Activated naive CD4-positive, alpha-beta T cell treated with anti-CD3 and anti-CD28 coated beads, Interleukin-2, amount 50 U/mL, for 72 hours (primary cell): ENCODE data around the gene SH2D1B. TPM values are rescaled to one million over a fixed set of nuclear protein-coding genes. Genes with fewer than 3 reads are reported as not detected.
A peak's percentile ranks its signal among the peaks of the same experiment; 100 is the strongest.
"Not testable (repeated sequence)": the region's sequence is repeated elsewhere in the genome, so short reads cannot be mapped to it uniquely, and the experiment has no call there.

Source experiments
- ATAC-seq, 2 donors: fragments of 150-1000 bp; cut with Tn5 transposase; 2 replicates each; pipeline ENCODE4 v1.10.0; 2021; ENCODE audit warnings: mild to moderate bottlenecking in 2 of 2, moderate library complexity in 2 of 2
- DNase-seq, 2 donors: peaks; one replicate each; pipeline ENCODE4 v3.0.0; 2021 to 2022; ENCODE audit warnings: low spot score in 2 of 2
- H3K27ac Mint-ChIP-seq, 2 donors: one replicate each; pipeline ENCODE4 v1.8.0; 2022; ENCODE audit warnings: mild to moderate bottlenecking in 2 of 2, mixed read lengths in 2 of 2
- H3K36me3 Mint-ChIP-seq, 2 donors: one replicate each; pipeline ENCODE4 v1.8.0; 2022; ENCODE audit warnings: mixed read lengths in 2 of 2
- H3K9me3 Mint-ChIP-seq, 2 donors: one replicate each; pipeline ENCODE4 v1.8.0; 2022; ENCODE audit warnings: mixed read lengths in 2 of 2
- total RNA-seq, 2 donors: library from RNA; stranded (reverse); gene quantifications; one replicate each; pipeline ENCODE4 v1.2.3, GENCODE V29; 2022

Gene SH2D1B, protein sequence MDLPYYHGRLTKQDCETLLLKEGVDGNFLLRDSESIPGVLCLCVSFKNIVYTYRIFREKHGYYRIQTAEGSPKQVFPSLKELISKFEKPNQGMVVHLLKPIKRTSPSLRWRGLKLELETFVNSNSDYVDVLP
- total RNA-seq: under 1 TPM in 1 of 2 donors, not detected in 1; 0.18 TPM

- no peak within 1 kb of the TSS for H3K27ac Mint-ChIP-seq
- no peaks in the 10 kb centered on the region for H3K36me3 Mint-ChIP-seq
- ATAC-seq: no peak
- no peak for DNase-seq
- no peaks in the 10 kb centered on the region for H3K9me3 Mint-ChIP-seq
These were observed at the start of gene SH2D1B for GRCh38 chr1:162412002-162412401. TSS of gene SH2D1B (minus strand) at chr1:162412136. CDS start at chr1:162412016, 120 bp downstream.

DNA sequence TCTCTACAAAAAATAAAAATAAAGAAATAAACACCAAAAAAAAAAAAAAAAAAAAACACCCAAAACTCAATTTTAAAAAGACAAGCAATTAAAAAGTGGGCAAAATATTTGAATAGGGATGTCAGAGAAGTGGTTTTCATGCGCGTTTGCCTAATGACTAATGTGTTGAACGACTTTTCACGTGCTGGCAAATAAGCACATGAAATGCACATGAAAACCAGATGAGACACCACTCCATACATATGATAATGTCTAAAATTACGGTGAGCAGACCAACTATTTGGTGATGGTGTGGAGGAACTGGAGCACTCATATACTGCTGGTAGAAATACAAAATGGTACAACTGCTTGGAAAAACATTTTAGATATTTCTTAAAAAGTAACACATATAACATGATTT is 46.3 kb upstream of the SH2D1B start:
- H3K36me3 Mint-ChIP-seq: no peaks in the 10 kb centered on the region
- ATAC-seq (no peak), DNase-seq (no peak)
- H3K9me3 Mint-ChIP-seq: no peaks in the 10 kb centered on the region
- no peak overlapping the region for H3K27ac Mint-ChIP-seq

DNA sequence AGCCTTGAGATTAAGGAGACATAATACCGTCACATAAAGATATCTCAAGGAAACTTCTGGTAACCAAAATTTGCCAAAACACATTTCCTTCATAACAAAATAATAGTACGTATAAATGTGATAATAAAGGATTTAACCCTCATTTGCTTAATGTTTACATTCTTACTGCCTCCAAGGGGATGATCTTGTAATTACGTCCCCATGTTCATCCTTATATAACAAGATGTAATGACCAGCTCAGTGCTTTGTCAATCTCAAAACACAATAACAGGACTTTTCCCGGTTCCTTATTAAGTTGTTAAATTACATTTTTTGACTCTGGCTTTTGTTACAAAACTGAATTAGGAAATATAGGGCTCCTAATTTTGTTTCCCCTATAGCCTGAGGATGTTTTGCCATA is 44.4 kb upstream of the SH2D1B start:
- no peak for ATAC-seq
- Mint-ChIP-seq H3K9me3 (no peaks in the 10 kb centered on the region), H3K27ac (no peak overlapping the region), H3K36me3 (no peaks in the 10 kb centered on the region)
- no peak for DNase-seq

- not testable (repeated sequence) for ATAC-seq, DNase-seq, H3K36me3 Mint-ChIP-seq, H3K9me3 Mint-ChIP-seq, H3K27ac Mint-ChIP-seq
These were observed 42.4 kb upstream of the SH2D1B start for GRCh38 chr1:162454361-162454760.

DNA sequence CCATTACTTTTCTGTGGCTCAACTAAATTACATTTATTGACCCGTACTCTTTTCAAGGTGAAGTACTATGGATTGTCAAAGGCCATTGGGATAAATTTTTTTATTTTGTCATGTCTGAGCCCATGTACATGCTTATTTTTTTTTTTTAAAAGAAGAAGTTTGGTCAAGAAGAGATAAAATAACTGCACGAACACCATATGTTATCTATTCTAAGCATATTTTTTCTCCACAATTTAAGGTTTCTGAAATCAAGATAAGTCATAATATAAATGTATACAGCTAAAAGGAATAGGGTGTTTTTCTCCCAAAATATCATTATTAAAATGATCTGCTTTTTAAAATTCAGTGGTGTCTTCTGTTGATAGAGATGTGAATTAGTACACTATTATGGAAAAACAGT is 35.0 kb upstream of the SH2D1B start:
- no peak for DNase-seq
- H3K9me3 Mint-ChIP-seq: no peaks in the 10 kb centered on the region
- H3K27ac Mint-ChIP-seq: no peak overlapping the region
- ATAC-seq: no peak
- H3K36me3 Mint-ChIP-seq: no peaks in the 10 kb centered on the region

DNA sequence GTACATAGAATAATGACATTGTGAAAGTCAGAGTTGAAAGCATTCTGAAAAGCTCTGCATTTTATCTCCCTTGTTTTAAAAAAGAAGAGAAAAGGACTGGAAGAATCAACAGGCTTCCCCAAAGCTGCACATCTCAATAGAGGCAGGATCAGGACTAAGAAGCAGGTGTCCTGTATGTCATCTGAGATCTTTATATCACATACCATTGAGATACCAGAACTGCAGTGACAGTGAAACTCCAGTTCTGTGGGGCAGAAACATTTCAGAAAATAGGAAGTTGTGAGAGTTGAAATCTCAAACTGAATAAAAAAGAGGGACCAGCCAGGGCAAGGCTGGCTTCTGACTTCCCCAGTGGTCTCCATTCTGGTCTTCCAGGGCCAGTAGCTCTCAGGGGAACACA is 33.0 kb upstream of the SH2D1B start:
- Mint-ChIP-seq H3K27ac (no peak overlapping the region), H3K9me3 (no peaks in the 10 kb centered on the region), H3K36me3 (no peaks in the 10 kb centered on the region)
- no peak for DNase-seq
- ATAC-seq: no peak

DNA sequence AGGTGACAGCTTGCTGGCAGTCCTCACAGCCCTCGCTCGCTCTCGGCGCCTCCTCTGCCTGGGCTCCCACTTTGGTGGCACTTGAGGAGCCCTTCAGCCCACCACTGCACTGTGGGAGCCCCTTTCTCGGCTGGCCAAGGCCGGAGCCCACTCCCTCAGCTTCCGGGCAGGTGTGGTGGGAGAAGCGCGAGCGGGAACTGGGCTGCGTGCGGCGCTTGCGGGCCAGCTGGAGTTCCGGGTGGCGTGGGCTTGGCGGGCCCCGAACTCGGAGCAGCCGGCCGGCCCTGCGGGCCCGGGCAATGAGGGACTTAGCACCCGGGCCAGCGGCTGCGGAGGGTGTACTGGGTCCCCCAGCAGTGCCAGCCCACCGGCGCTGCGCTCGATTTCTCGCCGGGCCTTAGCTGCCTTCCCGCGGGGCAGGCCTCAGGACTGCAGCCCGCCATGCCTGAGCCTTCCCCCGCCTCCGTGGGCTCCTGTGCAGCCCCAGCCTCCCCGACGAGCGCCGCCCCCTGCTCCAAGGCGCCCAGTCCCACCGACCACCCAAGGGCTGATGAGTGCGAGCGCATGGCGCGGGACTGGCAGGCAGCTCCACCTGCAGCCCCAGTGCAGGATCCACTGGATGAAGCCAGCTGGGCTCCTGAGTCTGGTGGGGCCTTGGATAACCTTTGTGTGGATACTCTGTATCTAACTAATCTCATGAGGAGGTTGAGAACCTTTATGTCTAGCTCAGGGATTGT is 21.2 kb upstream of the SH2D1B start:
- ATAC-seq, H3K27ac Mint-ChIP-seq, DNase-seq, H3K36me3 Mint-ChIP-seq, H3K9me3 Mint-ChIP-seq: not testable (repeated sequence)

GRCh38 chr1:162430583-162430982 is 18.6 kb upstream of the SH2D1B start:
- no peak overlapping the region for H3K27ac Mint-ChIP-seq
- DNase-seq (no peak), ATAC-seq (no peak)
- H3K9me3 Mint-ChIP-seq: no peaks in the 10 kb centered on the region
- H3K36me3 Mint-ChIP-seq: no peaks in the 10 kb centered on the region

DNA sequence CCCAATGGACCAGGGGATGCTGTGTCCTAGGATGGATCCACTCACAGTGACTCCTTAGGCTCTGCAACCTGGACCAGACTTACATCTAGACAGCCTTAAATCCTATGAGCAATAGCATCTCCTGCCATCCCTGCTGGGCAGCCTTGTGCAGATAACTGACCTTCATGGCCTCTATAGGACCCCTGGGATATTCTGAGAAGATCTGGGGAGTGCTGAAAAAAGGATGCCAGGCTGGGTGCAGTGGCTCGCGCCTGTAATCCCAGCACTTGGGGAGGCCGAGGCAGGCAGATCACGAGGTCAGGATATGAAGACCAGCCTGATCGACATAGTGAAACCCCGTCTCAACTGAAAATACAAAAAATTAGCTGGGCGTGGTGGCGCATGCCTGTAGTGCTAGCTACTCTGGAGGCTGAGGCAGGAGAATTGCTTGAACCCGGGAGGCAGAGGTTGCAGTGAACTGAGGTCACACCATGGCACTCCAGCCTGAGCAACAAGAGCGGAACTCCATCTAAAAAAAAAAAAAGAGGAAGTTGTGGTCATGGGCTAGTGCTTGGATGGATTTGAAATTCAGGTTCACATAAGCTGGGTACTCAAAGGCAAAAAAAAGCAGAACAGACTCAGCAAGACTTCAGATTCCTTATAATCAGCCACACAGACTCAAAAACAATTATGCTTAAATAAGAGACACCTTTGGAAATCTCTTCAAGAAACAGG is 10.9 kb upstream of the SH2D1B start:
- ATAC-seq: no peak
- DNase-seq: no peak
- H3K27ac Mint-ChIP-seq: no peak overlapping the region
- no peaks in the 10 kb centered on the region for H3K9me3 Mint-ChIP-seq
- H3K36me3 Mint-ChIP-seq: no peaks in the 10 kb centered on the region

- ATAC-seq: no peak
These were observed 9.6 kb upstream of the SH2D1B start for GRCh38 chr1:162421258-162422164.

DNA sequence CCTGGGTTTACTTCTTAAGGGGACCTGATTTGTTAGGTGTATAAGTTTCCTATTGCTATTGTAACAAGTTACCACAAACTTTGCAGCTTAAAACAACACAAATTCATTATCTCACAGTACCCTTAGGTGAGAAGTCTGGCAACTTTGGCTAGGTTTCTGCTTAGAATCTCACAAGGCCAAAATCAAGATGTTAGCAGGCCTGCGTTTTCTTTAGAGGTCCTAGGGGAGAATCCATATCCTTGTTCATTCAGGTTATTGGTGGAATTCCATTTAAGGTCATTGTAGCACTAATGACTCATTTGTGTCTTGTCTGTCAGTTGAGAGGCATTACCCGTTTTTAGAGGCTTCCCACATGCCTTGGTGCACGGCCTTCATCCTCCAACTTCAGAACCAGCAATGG is 8.2 kb upstream of the SH2D1B start:
- DNase-seq: no peak
- peak overlapping the region in 1 of 2 donors; percentile 4 for H3K27ac Mint-ChIP-seq
- H3K36me3 Mint-ChIP-seq: no peaks in the 10 kb centered on the region
- no peak for ATAC-seq
- H3K9me3 Mint-ChIP-seq: no peaks in the 10 kb centered on the region

More at GRCh38 chr1:162421258-162422164, 9.6 kb upstream of the SH2D1B start:
- H3K9me3 Mint-ChIP-seq: no peaks in the 10 kb centered on the region
- no peak for DNase-seq
- H3K36me3 Mint-ChIP-seq: no peaks in the 10 kb centered on the region
- no peak overlapping the region for H3K27ac Mint-ChIP-seq

DNA sequence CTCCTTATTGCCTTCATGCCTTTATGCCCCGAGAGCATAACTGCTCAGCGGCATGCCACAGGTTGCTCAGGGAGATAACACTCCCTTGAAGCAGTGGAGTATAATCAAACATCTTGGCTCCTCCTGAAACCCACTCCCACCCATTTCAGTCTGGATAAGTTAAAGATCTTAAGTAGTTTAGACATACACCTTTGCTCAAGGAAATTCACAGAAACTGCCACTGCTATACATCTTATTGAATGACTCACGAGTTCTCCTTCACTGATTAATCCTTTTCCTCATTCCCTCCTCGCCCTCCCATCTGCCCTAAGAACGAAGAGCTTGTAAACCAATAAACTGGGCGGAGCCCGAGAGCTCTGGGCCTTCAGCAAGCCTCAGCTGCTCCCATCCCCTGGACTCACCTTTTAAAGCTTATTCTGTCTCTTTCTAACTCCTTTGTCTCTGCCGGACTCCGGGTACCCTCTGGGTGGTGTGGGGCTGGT is 7.6 kb upstream of the SH2D1B start:
- H3K36me3 Mint-ChIP-seq, ATAC-seq, H3K9me3 Mint-ChIP-seq, H3K27ac Mint-ChIP-seq, DNase-seq: not testable (repeated sequence)

DNA sequence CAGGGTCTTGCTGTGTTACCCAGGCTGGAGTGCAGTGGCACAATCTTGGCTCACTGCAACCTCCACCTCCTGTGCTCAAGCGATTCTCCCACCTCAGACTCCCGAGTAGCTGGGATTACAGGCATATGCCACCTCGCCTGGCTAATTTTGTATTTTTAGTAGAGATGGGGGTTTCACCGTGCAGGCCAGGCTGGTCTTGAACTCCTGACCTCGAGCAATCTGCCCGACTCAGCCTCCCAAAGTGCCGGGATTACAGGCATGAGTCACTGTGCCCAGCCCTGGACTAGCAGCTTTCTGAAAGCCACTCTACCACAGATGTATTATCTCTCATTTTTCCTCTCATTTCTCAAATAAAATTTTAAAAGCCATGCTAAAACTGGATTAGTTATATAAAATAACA is 6.6 kb upstream of the SH2D1B start:
- not testable (repeated sequence) for H3K27ac Mint-ChIP-seq, DNase-seq, ATAC-seq, H3K36me3 Mint-ChIP-seq, H3K9me3 Mint-ChIP-seq

DNA sequence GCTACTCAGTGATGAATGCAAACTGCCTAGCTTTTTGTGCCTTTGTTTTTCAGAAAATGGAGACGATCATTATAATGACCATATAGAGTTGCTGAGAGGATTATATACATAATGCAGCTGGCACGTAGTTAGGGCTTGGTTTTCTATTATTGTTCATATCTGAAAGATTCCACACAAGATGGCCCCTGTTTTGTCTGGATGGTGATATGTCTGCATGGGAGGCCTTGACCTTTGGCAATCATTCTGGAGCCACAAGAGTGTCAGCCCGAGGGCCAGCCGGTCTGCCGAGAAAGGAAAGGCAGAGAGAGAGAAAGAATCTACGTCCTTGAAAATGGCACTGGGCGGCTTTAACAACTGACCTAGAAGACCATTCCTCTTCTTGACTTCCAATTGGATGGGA is 5.7 kb upstream of the SH2D1B start:
- H3K36me3 Mint-ChIP-seq: no peaks in the 10 kb centered on the region
- ATAC-seq: no peak
- DNase-seq: no peak
- H3K9me3 Mint-ChIP-seq: no peaks in the 10 kb centered on the region
- H3K27ac Mint-ChIP-seq: no peak overlapping the region

GRCh38 chr1:162416909-162417308 is 5.0 kb upstream of the SH2D1B start:
- H3K27ac Mint-ChIP-seq: no peak overlapping the region
- no peaks in the 10 kb centered on the region for H3K9me3 Mint-ChIP-seq
- no peaks in the 10 kb centered on the region for H3K36me3 Mint-ChIP-seq
- ATAC-seq (no peak), DNase-seq (no peak)

- Mint-ChIP-seq H3K27ac (no peak overlapping the region), H3K9me3 (no peaks in the 10 kb centered on the region), H3K36me3 (no peaks in the 10 kb centered on the region)
- ATAC-seq: no peak
- DNase-seq: no peak
These were observed 4.3 kb upstream of the SH2D1B start for GRCh38 chr1:162416215-162416614.

GRCh38 chr1:162407539-162407938 is 4.4 kb downstream of the SH2D1B start:
- no peak for DNase-seq
- ATAC-seq: no peak
- Mint-ChIP-seq H3K36me3 (no peaks in the 10 kb centered on the region), H3K9me3 (no peaks in the 10 kb centered on the region), H3K27ac (no peak overlapping the region)
